Naive thymus-derived CD4-positive, alpha-beta T cell (primary cell): Measurements from ENCODE around the gene C1QTNF2. TPM values are rescaled to one million over a fixed set of nuclear protein-coding genes. Genes with fewer than 3 reads are reported as not detected.
A peak's percentile ranks its signal among the peaks of the same experiment; 100 is the strongest.

Experiments used
- ATAC-seq: fragments of 150-1000 bp; cut with Tn5 transposase; 2 replicates; pipeline ENCODE4 v1.10.0; 2021; ENCODE audit warnings: mild to moderate bottlenecking, moderate library complexity
- CTCF ChIA-PET: fragments of 350-600 bp; sonication (Branson Sonifier 250); formaldehyde crosslinking; loops from one replicate; lab custom pipeline; 2021; ENCODE audit warnings: antibody characterized with exemption; lab: Charles Lee
- POLR2A ChIA-PET: fragments of 350-600 bp; sonication (Branson Sonifier 250); formaldehyde crosslinking; loops from one replicate; lab custom pipeline; 2021; ENCODE audit warnings: antibody characterized with exemption, inconsistent platforms; lab: Charles Lee
- DNase-seq, 9 donors: peaks; one replicate each; pipeline versions ENCODE4 v3.0.0 to v3.0.0-alpha.2; 2020 to 2022; ENCODE audit warnings: mixed read lengths in 1 of 9
- H3K27ac ChIP-seq: one replicate; pipeline ENCODE4 v1.7.0; 2013; ENCODE audit warnings: mild to moderate bottlenecking, low read depth, low read length, moderate library complexity
- H3K27me3 ChIP-seq, 2 donors: one replicate each; pipeline ENCODE4 v1.7.0; 2013; ENCODE audit warnings: low read length in 2 of 2, mild to moderate bottlenecking in 2 of 2, moderate library complexity in 2 of 2; ENCODE audit not compliant: control insufficient read depth in 2 of 2, insufficient read depth in 2 of 2
- H3K36me3 ChIP-seq, 3 experiments: 1 replicate in 2 of 3; 2 replicates in 1 of 3; pipeline ENCODE4 v1.7.0; 2013; ENCODE audit warnings: low read length in 3 of 3, mild to moderate bottlenecking in 3 of 3, moderate library complexity in 1 of 3; ENCODE audit not compliant: insufficient read depth in 3 of 3, control insufficient read depth in 2 of 3
- H3K4me1 ChIP-seq, 2 donors: one replicate each; pipeline ENCODE4 v1.7.0; 2013; ENCODE audit warnings: low read length in 2 of 2, mild to moderate bottlenecking in 2 of 2, moderate library complexity in 1 of 2; ENCODE audit not compliant: control insufficient read depth in 2 of 2, insufficient read depth in 2 of 2
- H3K4me3 ChIP-seq: 2 replicates; pipeline ENCODE4 v1.7.0; 2013; ENCODE audit warnings: mild to moderate bottlenecking, low read length
- H3K9me3 ChIP-seq, 3 experiments: 1 replicate in 2 of 3; 2 replicates in 1 of 3; pipeline ENCODE4 v1.7.0; 2013; ENCODE audit warnings: low read length in 3 of 3; ENCODE audit not compliant: control insufficient read depth in 2 of 3
- H3K27ac Mint-ChIP-seq, 9 donors: one replicate each; pipeline ENCODE4 v1.8.0; 2020 to 2022; ENCODE audit warnings: mixed read lengths in 9 of 9, mild to moderate bottlenecking in 8 of 9, moderate library complexity in 5 of 9, inconsistent platforms in 2 of 9
- H3K27me3 Mint-ChIP-seq, 5 donors: one replicate each; pipeline ENCODE4 v1.8.0; 2021 to 2022; ENCODE audit warnings: mixed read lengths in 5 of 5, mild to moderate bottlenecking in 1 of 5
- H3K36me3 Mint-ChIP-seq, 5 donors: one replicate each; pipeline ENCODE4 v1.8.0; 2020 to 2022; ENCODE audit warnings: mixed read lengths in 5 of 5, mild to moderate bottlenecking in 3 of 5, inconsistent platforms in 1 of 5
- H3K4me1 Mint-ChIP-seq, 7 donors: one replicate each; pipeline ENCODE4 v1.8.0; 2020 to 2022; ENCODE audit warnings: mixed read lengths in 7 of 7, mild to moderate bottlenecking in 3 of 7, inconsistent platforms in 1 of 7
- H3K4me3 Mint-ChIP-seq, 10 donors: one replicate each; pipeline ENCODE4 v1.8.0; 2020 to 2022; ENCODE audit warnings: mild to moderate bottlenecking in 10 of 10, mixed read lengths in 10 of 10, moderate library complexity in 6 of 10, inconsistent platforms in 2 of 10
- H3K9me3 Mint-ChIP-seq, 11 donors: one replicate each; pipeline ENCODE4 v1.8.0; 2020 to 2022; ENCODE audit warnings: mixed read lengths in 11 of 11, mild to moderate bottlenecking in 4 of 11, inconsistent platforms in 1 of 11, moderate library complexity in 1 of 11
- intact Hi-C, 2 donors: fragments of 100-400 bp; cut with micrococcal nuclease; formaldehyde crosslinking; loops; one replicate each; pipeline ENCODE4 v1.15.1; 2023
- polyA plus RNA-seq, 2 donors: library from polyadenylated mRNA; unstranded; fragments of 300-500 nt; fragmentation: Illumina TruSeq; gene quantifications; one replicate each; pipeline ENCODE4 v1.2.3, GENCODE V29; 2021
- total RNA-seq, 6 experiments: library from RNA in 5 of 6; stranded (reverse) in 5 of 6; gene quantifications; 1 replicate in 5 of 6; 2 replicates in 1 of 6; pipeline ENCODE4 v1.2.3 and lab custom pipeline; 2021 to 2026

Gene C1QTNF2
- total and polyA plus RNA-seq, 7 experiments from 2014 or later = not detected

- no peaks in the 10 kb centered on the region for H3K4me1 ChIP-seq
- peaks cover 31 to 67% (median 34%) of the 10 kb centered on the region in 5 donors for H3K27me3 Mint-ChIP-seq
- POLR2A ChIA-PET = no interaction called here
- ATAC-seq = no peak
- DNase-seq = no peak
- no peaks in the 10 kb centered on the region for H3K27me3 ChIP-seq
- no peaks in the 10 kb centered on the region for H3K36me3 Mint-ChIP-seq
- H3K9me3 ChIP-seq = no peaks in the 10 kb centered on the region
- H3K27ac Mint-ChIP-seq = no peak overlapping the region
- CTCF ChIA-PET = no interaction called here
- no peak overlapping the region for H3K4me3 Mint-ChIP-seq
- no peaks in the 10 kb centered on the region for H3K9me3 Mint-ChIP-seq
- intact Hi-C loops = no loop called here
- H3K36me3 ChIP-seq = no peaks in the 10 kb centered on the region
- no peak overlapping the region for H3K4me3 ChIP-seq
- no peak overlapping the region for H3K27ac ChIP-seq
- H3K4me1 Mint-ChIP-seq = peaks cover 0 to 7% (median 4%) of the 10 kb centered on the region in 7 donors
These were observed 63.7 kb downstream of the C1QTNF2 start for GRCh38 chr5:160306696-160307095.

DNA sequence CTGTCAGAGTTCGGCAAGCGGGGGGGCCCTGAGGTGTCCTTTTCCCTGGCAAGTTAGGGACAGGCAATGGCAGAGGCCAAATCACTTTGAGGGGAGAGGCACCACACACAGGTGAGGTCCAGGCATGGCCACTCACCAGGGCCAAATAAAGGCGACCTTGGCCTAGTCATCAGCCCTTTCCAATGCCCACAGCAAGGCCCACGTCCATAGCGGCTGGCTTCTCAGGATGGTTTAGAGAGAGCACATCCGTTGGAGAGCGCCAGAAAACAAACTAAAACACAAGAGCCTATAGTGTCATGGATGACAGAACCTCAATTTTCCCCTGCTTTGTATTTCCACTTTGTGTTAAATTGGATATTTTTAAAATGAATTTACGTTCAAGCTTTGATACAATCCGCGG lies 65.1 kb downstream of the C1QTNF2 start:
- Mint-ChIP-seq H3K9me3 (no peaks in the 10 kb centered on the region), H3K27me3 (peaks cover 18 to 54% (median 21%) of the 10 kb centered on the region in 5 donors), H3K4me1 (no peaks in the 10 kb centered on the region), H3K27ac (no peak overlapping the region), H3K4me3 (no peak overlapping the region), H3K36me3 (no peaks in the 10 kb centered on the region)
- ChIA-PET POLR2A (no interaction called here), CTCF (no interaction called here)
- ATAC-seq (no peak), DNase-seq (no peak)
- intact Hi-C loops = no loop called here
- Histone ChIP-seq H3K27ac (no peak overlapping the region), H3K27me3 (no peaks in the 10 kb centered on the region), H3K4me3 (no peak overlapping the region), H3K9me3 (no peaks in the 10 kb centered on the region), H3K36me3 (no peaks in the 10 kb centered on the region), H3K4me1 (no peaks in the 10 kb centered on the region)

DNA sequence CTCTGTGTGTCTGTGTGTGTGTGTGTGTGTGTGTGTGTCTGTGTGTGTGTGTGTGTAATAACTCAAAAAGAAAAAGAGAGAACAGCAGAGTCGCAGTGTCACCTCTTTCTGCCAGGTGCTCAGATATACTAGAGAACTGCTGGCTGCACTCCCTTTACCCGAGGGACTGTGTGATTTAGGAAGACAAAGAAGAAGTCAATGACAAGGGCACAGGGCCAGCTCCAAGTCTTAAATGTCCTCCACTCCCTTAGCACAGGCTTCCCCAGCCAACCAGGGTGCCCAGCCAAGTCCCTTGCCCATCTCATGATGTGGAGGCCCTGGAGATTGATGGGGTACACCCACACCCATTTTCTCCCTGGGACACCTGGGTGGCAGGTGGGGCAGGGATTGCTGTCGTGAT lies 66.7 kb downstream of the C1QTNF2 start:
- intact Hi-C loops = no loop called here
- Mint-ChIP-seq H3K27ac (peak overlapping the region in 1 of 9 donors; percentile 27), H3K27me3 (peaks cover 5 to 38% (median 8%) of the 10 kb centered on the region in 5 donors), H3K36me3 (no peaks in the 10 kb centered on the region), H3K4me1 (no peaks in the 10 kb centered on the region), H3K4me3 (no peak overlapping the region), H3K9me3 (no peaks in the 10 kb centered on the region)
- Histone ChIP-seq H3K4me3 (no peak overlapping the region), H3K27ac (no peak overlapping the region), H3K4me1 (no peaks in the 10 kb centered on the region), H3K27me3 (no peaks in the 10 kb centered on the region), H3K9me3 (no peaks in the 10 kb centered on the region), H3K36me3 (no peaks in the 10 kb centered on the region)
- ChIA-PET POLR2A (no interaction called here), CTCF (interaction anchor here (0.6 kb wide), 1 partner anchor 144 kb away, joined by 3 read pairs; no protein-coding TSS in a partner anchor)
- ATAC-seq (no peak), DNase-seq (no peak)

DNA sequence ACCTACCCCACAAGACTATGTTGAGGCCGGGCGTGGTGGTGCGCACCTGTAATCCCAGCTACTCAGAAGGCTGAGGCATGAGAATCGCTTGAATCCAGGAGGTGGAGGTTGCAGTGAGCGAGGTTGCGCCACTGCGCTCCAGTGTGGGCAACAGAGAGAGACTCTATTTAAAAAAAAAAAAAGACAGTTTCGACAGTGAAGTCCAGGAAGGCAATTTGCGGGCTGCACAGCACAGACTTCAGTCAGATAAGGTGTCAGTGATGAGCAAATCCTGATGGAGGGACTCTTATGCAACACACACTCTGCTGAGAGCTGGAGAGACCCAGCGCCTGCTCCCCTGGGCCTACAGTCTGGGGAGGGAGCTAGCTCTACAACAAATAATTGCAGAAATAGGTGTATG lies 72.2 kb downstream of the C1QTNF2 start:
- no peak for ATAC-seq
- H3K4me3 ChIP-seq = no peak overlapping the region
- no peaks in the 10 kb centered on the region for H3K9me3 Mint-ChIP-seq
- H3K36me3 Mint-ChIP-seq = no peaks in the 10 kb centered on the region
- H3K9me3 ChIP-seq = no peaks in the 10 kb centered on the region
- H3K27ac Mint-ChIP-seq = no peak overlapping the region
- intact Hi-C loops = no loop called here
- CTCF ChIA-PET = no interaction called here
- no peaks in the 10 kb centered on the region for H3K27me3 ChIP-seq
- no peaks in the 10 kb centered on the region for H3K4me1 ChIP-seq
- H3K27me3 Mint-ChIP-seq = peaks cover 0 to 5% (median 0%) of the 10 kb centered on the region in 5 donors
- peaks cover 0 to 13% (median 0%) of the 10 kb centered on the region in 7 donors for H3K4me1 Mint-ChIP-seq
- POLR2A ChIA-PET = no interaction called here
- peak overlapping the region in 1 of 10 donors; percentile 16 for H3K4me3 Mint-ChIP-seq
- no peak for DNase-seq
- no peak overlapping the region for H3K27ac ChIP-seq
- no peaks in the 10 kb centered on the region for H3K36me3 ChIP-seq

DNA sequence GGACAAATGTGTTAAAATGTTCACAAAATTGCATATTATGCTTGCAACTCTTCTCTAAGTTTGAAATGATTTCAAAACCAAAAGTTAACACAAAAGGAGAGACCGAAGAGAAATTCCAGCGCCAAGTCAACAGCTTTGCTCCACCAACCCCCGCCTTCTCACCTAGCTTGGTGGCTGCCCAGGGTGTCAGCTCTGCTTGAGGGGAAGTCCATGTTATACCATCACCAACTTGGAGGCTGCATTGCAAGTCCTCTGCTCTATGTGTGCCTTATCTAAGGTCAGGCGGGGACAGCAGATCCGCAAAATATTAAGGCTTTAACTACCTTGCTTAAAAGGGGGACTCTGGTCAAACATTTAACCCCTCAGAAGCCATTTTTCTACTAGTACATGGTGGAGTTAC lies 72.7 kb downstream of the C1QTNF2 start:
- no peaks in the 10 kb centered on the region for H3K27me3 ChIP-seq
- intact Hi-C loops = no loop called here
- no peaks in the 10 kb centered on the region for H3K36me3 ChIP-seq
- DNase-seq (no peak), ATAC-seq (peak; percentile 72)
- Mint-ChIP-seq H3K27me3 (peaks cover 0 to 5% (median 0%) of the 10 kb centered on the region in 5 donors), H3K9me3 (no peaks in the 10 kb centered on the region), H3K4me1 (peaks cover 0 to 13% (median 0%) of the 10 kb centered on the region in 7 donors), H3K36me3 (no peaks in the 10 kb centered on the region), H3K27ac (no peak overlapping the region), H3K4me3 (peak overlapping the region in 1 of 10 donors; percentile 16)
- no peaks in the 10 kb centered on the region for H3K9me3 ChIP-seq
- no peak overlapping the region for H3K27ac ChIP-seq
- CTCF ChIA-PET = no interaction called here
- H3K4me1 ChIP-seq = no peaks in the 10 kb centered on the region
- POLR2A ChIA-PET = no interaction called here
- H3K4me3 ChIP-seq = no peak overlapping the region

Other genes with a start within 250 kb of the C1QTNF2 start
- gene FABP6, start 141.1 kb downstream of the C1QTNF2 start, total RNA-seq = under 1 TPM in 1 of 5 experiments, not detected in 4; 0.60 TPM
- gene FABP6, start 141.1 kb downstream of the C1QTNF2 start, polyA plus RNA-seq = not detected
- gene CCNJL, start 58.1 kb downstream of the C1QTNF2 start, total RNA-seq = 1 to 10 TPM in 1 of 5 experiments, under 1 TPM in 1, not detected in 3; 0.42 to 2.3 TPM
- not detected for gene CCNJL, start 58.1 kb downstream of the C1QTNF2 start, polyA plus RNA-seq
- under 1 TPM in 4 of 5 experiments, not detected in 1; 0.22 to 0.94 (median 0.78) TPM for gene FAM200C, start 29.4 kb upstream of the C1QTNF2 start, total RNA-seq
- gene FAM200C, start 29.4 kb upstream of the C1QTNF2 start, polyA plus RNA-seq = under 1 TPM; 0.25 to 0.46 TPM
- gene SLU7, start 48.5 kb upstream of the C1QTNF2 start, total RNA-seq = 10 to 100 TPM; 53.0 to 85.3 (median 77.0) TPM
- 10 to 100 TPM; 64.1 to 78.1 TPM for gene SLU7, start 48.5 kb upstream of the C1QTNF2 start, polyA plus RNA-seq
- 10 to 100 TPM in 1 of 5 experiments, 1 to 10 TPM in 4; 3.8 to 97.7 (median 5.7) TPM for gene PTTG1, start 51.2 kb upstream of the C1QTNF2 start, total RNA-seq
- 10 to 100 TPM; 10.5 to 11.8 TPM for gene PTTG1, start 51.2 kb upstream of the C1QTNF2 start, polyA plus RNA-seq